ENCODE data around the gene ARHGEF6.
"Not testable (repeated sequence)": the region's sequence is repeated elsewhere in the genome, so short reads cannot be mapped to it uniquely, and the experiment has no call there.

Gene ARHGEF6, protein sequence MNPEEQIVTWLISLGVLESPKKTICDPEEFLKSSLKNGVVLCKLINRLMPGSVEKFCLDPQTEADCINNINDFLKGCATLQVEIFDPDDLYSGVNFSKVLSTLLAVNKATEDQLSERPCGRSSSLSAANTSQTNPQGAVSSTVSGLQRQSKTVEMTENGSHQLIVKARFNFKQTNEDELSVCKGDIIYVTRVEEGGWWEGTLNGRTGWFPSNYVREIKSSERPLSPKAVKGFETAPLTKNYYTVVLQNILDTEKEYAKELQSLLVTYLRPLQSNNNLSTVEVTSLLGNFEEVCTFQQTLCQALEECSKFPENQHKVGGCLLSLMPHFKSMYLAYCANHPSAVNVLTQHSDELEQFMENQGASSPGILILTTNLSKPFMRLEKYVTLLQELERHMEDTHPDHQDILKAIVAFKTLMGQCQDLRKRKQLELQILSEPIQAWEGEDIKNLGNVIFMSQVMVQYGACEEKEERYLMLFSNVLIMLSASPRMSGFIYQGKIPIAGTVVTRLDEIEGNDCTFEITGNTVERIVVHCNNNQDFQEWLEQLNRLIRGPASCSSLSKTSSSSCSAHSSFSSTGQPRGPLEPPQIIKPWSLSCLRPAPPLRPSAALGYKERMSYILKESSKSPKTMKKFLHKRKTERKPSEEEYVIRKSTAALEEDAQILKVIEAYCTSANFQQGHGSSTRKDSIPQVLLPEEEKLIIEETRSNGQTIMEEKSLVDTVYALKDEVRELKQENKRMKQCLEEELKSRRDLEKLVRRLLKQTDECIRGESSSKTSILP

DNA sequence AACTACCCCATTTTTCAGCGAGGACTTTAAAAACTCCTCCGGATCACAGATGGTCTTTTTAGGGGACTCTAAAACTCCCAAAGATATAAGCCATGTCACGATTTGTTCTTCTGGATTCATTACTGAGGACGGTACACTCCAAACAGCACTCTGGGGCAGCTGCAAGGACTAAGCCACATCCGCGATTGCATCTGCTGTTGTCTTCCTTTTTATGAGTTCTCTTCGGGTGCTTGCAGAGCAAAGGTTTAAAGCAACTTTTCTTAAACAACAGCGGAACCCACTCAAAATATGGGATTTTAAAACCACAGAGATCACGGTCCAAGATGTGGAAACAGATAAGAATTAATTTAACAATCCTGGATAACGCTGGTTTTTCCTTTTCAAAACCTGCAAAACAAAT, at the start of gene ARHGEF6:
Gene ARHGEF6, minus strand, starts transcription at position 170 of the 400 bp plus-strand sequence. Its CDS starts 50 bp downstream, at position 120.
- DNase-seq (ENCODE audit: low spot score) = no peak

DNA sequence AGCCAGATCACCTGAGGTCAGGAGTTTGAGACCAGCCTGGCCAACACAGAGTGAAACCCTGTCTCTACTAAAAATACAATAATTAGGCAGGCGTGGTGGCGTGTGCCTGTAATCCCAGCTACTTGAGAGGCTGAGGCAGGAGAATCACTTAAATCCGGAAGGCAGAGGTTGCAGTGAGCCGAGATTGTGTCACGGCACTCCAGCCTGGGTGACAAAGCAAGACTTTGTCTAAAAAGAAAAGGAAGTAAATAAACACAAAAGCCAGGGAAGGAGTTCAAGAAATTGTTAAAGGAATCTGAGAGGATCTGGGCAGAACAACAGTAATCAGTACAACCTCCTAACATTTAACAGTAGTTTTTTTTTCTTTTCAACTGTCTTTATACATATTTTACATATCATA, 48.7 kb upstream of the ARHGEF6 start:
- no peak for DNase-seq (ENCODE audit: low spot score)

DNA sequence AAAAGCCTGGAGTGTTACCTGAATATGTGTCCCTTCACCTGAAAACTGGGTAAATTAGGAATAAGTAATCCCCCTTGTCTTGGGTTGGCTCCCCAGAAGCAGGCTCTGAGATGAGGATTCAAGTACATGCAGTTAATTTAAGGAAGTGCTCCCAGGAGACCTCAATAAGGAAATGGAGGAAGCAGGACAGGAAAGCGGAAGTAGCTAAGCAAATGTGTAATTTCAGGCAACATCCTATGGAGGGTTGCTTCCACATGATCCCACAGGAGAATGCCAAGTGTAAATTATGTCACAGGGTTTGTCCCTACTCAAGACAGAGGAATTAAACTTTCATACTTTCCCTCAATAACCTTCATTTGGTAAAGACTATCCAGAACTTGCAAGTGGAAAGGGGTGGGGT, 48.1 kb upstream of the ARHGEF6 start:
- no peak for DNase-seq (ENCODE audit: low spot score)

DNA sequence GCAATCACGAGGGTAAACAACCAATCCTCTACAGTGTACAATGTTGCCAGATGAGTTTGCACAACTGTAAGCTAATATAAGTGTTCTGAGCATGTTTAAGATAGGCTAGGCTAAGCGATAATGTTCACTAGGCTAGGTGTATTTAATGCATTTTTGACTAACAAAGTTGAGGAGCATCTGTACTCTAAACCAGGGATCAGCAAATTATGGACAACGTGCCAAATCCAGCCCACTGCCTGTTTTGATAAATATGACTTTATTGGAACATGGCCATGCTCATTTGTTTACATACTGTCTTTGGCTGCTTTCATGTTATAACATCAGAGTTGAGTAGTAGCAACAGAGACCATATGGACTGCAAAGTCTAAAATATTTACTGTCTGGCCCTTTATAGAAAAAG, 46.3 kb upstream of the ARHGEF6 start:
- no peak for DNase-seq (ENCODE audit: low spot score)

DNA sequence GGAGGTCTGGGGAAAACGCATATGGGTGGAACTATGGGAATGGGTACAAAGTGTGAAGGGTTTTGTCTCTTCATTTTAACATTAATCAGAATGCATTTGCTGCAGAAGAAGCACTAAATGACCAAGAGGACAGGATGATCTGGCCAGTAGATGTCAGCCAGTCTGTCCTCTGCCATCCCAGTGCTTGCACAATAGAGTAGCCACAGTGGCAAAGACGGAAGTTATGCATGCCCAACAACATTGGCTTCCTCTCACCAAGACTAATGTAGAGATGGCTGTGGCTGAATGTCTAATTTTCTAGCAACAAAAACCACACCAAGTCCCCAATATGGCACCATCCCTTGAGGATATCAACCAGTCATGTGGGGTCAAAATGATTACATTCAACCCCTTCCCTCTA, 45.0 kb upstream of the ARHGEF6 start:
- no peak for DNase-seq (ENCODE audit: low spot score)

DNA sequence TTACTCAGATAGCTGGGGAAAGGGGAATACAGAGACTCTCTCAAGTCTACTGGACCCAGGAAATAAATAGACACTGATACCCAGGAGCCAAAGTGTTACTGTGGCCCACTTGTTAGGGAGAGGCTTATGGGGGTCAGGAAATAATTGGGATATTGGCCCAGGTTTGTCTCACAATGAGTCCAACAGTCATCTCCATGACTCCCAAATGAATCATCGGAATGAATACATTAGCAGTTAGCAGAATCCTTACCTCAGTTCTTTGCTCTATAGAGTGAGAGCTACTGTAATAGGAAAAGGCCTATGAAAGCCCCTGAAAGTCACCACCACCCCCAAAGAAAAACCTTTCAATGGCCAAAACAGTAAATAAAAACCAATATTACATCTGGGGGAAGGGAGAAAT, 42.4 kb upstream of the ARHGEF6 start:
- no peak for DNase-seq (ENCODE audit: low spot score)

DNA sequence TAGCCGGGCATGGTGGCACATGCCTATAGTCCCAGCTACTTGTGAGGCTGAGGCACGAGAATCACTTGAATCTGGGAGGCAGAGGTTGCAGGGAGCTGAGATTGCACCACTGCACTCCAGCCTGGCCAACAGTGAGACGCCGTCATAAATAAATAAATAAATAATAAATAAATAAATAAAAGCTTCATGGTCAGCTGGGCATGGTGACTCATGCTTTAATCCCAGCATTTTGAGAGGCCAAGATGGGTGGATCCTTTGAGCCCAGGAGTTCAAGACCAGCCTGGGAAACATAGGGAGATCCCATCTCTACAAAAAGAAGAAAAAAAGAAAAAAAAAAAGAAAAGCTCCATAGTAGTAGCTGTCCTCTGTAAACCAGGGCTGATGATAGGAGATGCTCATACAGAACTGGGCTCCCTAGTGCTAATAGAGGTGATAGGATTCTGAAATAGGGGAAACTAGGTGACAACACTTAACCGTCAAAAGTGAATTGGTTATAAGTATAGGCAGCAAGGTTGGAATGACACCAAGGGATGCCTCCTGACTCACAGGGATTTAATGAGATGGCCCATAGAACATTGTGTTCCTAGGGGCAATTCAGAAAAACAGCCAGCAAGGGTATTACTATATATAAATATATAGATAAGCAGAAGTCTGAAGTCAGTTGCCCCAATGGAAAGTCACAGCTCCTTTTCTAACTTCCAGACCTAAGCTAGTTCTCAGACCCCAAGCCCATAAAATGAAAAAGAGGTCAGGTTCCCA, 41.8 kb upstream of the ARHGEF6 start:
- DNase-seq (ENCODE audit: low spot score) = no peak

DNA sequence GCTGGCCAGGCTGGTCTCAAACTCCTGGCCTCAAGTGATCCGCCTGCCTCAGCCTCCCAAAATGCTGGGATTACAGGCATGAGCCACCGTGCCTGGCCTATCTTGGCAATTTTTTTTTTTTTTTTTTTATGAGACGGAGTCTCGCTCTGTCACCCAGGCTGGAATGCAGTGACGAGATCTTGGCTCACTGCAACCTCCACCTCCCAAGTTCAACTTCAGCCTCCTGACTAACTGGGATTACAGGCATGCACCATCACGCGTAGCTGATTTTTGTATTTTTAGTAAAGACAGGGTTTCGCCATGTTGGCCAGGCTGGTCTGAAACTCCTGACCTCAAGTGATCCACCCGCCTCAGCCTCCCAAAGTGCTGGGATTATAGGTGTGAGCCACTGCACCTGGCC, 39.0 kb upstream of the ARHGEF6 start:
- not testable (repeated sequence) for DNase-seq (ENCODE audit: low spot score)

DNA sequence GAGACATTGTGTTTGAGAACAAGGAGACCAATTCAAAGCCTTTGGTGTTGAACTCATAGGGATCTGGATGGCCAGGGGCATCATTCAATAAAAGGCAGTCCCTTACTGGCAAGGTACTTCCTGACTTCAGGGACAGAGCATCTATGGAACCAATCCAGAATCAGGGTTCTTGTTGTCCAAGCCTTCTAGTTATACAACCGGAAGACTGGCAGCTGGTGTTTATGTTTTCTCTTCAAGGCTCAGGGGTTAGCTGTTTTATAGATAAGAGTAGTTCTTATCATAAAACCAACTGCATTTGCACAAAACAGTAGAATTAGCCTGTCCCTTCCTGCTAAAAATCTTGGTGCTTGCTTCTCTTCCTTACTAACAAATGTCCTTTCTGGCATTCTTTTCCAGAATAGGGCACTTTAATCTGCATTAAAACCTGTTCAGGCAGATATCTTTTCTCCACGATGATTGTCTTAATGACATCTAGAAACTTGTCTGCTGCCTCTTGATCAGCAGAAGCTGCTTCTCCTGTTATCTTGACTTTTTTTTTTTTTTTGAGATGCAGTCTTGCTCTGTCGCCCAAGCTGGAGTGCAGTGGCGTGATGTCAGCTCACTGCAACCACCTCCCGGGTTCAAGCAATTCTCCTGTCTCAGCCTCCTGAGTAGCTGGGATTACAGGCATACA, 38.4 kb upstream of the ARHGEF6 start:
- no peak for DNase-seq (ENCODE audit: low spot score)

DNA sequence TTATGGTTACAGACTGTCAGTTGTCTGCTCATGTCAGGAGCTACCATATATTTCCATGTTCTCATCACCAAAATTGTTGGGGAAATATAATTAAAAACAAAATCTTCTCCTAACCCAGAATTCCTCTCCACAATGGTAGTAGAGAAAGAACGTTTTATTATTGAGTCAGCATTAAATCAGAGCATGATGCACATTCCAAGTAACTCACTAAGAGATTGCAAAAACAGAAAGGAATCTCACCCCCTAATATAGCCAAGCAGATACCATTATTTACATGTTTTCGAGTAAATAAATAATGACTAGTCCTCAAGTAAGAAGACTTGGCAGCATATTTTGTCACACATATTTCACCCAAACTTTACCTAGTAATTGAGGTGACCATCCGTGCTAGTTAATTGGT, 36.2 kb upstream of the ARHGEF6 start:
- DNase-seq (ENCODE audit: low spot score) = no peak

DNA sequence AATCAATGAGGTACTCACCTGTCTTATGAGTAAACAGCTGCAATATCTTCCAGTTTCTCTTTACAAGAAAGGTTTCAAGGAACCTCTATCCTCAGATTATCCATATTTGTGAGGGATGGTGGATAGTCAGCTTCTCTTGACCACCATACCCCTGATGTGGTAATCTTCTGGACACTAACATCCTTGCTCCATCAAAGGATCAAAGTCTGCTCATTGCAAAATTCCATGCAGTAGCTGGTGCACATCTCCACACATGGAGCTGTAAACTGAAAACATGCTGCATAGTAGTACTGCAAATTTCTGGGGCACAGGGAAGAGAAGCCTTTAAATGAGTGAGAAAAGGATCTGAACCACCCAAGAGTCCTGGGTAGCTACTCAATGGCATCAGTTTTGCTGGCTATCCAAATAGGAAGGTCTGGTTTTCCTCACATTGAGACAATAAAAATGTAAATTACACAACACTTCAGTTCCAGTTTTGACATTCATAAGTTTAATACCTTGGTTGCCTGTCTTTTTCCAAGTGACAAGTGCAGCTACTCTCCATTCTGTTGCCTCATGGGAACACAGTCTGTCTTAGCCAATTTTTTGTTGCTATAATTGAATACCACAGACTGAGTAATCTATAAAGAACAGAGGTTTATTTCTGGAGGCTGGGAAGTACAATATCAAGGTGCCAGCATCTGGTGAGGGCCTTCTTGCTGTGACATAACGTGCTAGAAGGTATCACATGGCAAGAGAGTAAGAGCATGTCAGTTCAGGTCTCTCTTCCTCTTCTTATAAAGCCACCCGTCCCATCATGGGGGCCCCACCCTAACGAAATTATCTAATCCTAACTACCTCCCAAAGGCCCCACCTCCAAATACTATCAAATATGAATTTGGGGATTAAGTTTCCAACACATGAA, 34.4 kb upstream of the ARHGEF6 start:
- DNase-seq (ENCODE audit: low spot score) = no peak

DNA sequence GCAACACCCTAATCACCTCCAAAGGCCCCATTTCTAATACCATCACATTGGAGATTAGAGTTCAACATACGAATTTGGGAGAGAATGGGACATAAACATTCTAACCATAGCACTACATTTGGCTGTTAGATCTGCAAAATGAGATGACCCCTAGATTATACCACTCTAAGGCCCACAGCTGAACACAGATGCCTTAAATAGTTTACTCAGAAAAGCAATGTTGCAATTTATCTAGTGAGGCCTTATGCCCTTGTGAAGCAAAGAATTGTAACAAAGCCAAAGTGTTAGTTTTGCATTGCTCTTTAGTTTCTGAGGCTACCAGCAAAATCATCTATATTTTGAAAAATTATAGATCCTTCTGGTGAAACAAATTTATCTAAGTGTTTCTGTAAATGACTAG, 31.6 kb upstream of the ARHGEF6 start:
- no peak for DNase-seq (ENCODE audit: low spot score)

DNA sequence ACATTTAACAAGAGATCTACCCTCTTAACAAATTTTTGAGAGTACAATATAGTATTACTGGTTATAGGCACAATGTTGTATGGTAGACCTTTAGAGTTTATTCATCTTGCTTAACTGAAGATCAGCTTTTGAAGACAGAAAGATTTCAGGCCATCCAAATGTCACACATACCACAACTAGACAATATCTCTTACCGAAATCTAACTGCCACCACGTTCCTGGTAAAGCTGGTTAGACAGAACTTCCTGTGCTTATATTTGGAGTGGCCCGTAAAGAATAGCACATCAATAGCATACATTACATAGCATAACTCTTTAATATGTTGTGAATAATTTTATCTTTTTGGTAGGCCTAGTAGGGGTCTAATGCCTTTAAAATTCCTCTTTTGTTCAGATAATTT, 29.8 kb upstream of the ARHGEF6 start:
- no peak for DNase-seq (ENCODE audit: low spot score)

DNA sequence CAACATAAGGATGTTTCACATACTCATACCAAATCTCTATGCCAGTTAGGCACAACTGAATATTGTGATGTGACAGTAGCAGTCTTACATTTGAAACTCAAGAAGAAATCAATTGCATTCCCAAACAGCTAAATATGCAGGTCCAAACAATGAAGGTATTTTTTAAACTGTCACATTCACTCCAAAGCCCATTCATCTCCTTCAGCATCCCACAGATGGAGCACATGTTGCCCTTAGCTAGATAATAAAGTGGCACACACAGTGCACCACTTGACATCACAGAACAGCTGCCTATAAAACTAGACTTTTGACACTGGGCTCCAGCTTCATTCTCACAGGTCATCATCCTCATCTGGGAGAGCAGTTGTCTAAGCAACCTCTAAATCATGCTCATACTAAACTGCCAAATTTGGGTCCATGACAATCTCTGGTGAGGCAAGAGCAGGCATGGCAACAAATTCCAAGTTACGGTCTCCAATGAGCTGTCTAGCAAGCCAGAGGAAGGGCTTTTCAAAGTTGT, 26.2 kb upstream of the ARHGEF6 start:
- no peak for DNase-seq (ENCODE audit: low spot score)

DNA sequence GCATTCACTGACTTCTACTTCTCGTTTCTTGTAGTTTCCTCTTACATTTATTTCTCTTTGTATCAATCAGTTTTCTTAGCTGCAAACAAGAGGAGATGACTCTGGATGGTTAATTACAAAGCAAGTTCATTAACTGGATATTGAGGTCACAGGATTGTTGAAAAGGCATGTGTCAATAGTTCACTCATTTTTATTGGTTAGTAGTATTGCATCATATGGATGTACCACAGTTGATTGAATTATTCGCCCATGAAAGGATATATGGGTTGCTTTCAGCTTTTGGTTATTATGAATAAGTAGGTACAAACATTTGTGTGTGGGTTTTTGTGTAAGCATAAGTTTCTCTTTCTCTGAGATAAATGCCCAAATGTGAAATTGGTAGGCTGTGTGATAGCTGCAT, 21.8 kb upstream of the ARHGEF6 start:
- no peak for DNase-seq (ENCODE audit: low spot score)

DNA sequence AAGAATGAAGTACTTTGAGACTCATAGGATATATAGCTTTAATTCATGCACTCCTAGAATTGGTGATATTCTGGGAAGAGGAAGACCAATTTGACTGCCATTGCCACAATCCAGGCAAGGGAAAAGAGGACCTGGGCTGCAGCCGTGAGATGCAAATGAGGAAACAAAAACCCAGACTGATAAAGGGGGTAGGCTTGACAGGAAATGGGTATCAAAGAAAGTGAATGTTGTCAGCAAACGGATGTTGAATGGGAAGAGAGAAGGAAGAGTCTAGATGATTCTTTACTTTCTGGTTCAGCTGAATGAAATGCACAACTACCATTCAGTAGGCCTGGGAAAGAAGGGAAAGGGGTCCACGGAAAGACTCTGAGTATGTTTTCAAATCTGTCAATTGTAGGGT, 17.1 kb upstream of the ARHGEF6 start:
- DNase-seq (ENCODE audit: low spot score) = no peak

DNA sequence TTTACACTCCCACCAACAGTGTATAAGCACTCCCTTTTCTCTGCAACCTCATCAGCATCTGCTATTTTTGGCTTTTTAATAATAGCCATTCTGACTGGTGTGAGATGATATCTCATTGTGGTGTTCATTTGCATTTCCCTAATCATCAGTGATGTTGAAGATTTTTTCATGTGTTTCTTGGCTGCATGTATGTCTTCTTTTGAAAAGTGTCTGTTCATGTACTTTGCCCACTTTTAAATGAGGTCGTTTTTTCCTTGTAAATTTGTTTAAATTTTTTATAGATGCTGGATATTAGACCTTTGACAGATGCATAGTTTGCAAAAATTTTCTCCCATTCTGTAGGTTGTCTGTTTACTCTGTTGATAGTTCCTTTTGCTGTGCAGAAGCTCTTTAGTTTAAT, 14.4 kb upstream of the ARHGEF6 start:
- DNase-seq (ENCODE audit: low spot score) = not testable (repeated sequence)

DNA sequence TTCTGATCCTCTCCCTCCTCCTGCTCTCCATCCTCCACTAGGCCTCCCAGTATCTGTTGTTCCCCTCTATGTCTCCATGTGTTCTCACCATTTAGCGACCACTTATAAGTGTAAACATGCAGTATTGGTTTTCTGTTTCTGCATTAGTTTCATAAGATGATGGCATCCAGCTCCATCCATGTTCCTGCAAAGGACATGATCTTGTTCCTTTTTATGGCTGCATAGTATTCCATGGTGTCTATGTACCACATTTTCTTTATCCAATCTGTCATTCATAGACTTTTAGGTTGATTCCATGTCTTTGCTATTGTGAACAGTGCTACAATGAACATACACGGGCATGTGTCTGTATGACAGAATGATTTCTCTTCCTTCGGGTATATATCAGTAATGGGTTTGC, 13.9 kb upstream of the ARHGEF6 start:
- DNase-seq (ENCODE audit: low spot score) = not testable (repeated sequence)

DNA sequence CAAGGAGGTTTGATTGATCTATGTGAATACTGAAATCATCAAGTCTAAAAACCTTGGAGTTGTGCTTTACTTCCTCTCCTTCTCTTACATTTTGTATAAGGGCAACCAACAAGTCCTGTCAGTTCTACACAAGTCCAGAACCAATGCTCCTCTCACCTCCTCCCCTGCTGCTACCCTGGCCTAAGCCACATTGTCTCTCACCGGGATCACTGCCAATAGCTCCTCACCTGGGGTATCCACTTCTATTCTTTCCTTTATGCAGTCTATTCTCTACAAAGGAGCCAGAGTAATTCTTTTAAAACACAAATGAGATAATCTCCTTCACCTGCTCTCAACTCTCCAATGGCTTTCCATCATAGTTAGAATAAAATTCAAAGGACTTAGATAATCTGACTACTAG, 13.3 kb upstream of the ARHGEF6 start:
- no peak for DNase-seq (ENCODE audit: low spot score)

DNA sequence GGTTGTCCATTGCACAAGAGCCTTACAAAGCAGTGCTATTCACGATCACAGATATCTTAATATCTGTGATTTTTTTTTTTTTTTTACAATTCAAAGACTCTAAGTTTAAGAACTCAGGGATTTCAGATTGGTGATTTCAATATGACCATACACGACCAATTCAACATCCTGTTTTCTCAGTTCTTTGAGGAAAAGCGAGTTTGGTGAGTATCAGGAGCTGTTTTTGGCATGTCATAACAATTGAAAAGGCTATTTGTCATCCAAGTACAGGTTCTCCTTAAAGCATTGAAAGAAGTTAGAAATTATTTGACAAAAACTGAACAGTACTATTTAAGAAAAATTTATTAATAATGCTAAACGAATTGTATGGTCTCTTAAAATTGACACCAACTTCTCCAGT, 9.1 kb upstream of the ARHGEF6 start:
- no peak for DNase-seq (ENCODE audit: low spot score)

DNA sequence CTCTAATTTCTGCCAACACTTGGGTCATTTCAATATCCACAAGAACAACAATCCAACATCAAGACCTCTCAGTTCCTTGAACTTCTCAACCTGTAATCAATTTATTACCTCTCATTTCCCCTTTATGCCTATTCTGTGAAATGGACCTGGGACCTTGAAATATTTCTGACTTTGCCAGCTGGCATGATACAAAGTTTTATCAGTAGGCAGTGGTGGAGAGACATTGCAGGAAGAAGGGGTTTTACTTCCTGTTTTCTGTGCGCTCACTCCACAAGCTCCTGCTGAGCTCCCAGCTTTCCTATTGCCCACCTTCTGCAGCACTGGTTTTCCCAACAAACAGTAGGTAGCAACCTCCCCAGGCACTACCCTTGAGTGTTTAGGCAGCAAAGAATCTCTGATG, 3.5 kb upstream of the ARHGEF6 start:
- DNase-seq (ENCODE audit: low spot score) = no peak

Measured in D341Med (cell line).